ENCODE results near the gene NUP188.

The NUP188 gene, protein sequence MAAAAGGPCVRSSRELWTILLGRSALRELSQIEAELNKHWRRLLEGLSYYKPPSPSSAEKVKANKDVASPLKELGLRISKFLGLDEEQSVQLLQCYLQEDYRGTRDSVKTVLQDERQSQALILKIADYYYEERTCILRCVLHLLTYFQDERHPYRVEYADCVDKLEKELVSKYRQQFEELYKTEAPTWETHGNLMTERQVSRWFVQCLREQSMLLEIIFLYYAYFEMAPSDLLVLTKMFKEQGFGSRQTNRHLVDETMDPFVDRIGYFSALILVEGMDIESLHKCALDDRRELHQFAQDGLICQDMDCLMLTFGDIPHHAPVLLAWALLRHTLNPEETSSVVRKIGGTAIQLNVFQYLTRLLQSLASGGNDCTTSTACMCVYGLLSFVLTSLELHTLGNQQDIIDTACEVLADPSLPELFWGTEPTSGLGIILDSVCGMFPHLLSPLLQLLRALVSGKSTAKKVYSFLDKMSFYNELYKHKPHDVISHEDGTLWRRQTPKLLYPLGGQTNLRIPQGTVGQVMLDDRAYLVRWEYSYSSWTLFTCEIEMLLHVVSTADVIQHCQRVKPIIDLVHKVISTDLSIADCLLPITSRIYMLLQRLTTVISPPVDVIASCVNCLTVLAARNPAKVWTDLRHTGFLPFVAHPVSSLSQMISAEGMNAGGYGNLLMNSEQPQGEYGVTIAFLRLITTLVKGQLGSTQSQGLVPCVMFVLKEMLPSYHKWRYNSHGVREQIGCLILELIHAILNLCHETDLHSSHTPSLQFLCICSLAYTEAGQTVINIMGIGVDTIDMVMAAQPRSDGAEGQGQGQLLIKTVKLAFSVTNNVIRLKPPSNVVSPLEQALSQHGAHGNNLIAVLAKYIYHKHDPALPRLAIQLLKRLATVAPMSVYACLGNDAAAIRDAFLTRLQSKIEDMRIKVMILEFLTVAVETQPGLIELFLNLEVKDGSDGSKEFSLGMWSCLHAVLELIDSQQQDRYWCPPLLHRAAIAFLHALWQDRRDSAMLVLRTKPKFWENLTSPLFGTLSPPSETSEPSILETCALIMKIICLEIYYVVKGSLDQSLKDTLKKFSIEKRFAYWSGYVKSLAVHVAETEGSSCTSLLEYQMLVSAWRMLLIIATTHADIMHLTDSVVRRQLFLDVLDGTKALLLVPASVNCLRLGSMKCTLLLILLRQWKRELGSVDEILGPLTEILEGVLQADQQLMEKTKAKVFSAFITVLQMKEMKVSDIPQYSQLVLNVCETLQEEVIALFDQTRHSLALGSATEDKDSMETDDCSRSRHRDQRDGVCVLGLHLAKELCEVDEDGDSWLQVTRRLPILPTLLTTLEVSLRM (N-terminal part only)
- total RNA-seq, result 91.1 to 212 (median 126) reads per million in 18 experiments

DNA sequence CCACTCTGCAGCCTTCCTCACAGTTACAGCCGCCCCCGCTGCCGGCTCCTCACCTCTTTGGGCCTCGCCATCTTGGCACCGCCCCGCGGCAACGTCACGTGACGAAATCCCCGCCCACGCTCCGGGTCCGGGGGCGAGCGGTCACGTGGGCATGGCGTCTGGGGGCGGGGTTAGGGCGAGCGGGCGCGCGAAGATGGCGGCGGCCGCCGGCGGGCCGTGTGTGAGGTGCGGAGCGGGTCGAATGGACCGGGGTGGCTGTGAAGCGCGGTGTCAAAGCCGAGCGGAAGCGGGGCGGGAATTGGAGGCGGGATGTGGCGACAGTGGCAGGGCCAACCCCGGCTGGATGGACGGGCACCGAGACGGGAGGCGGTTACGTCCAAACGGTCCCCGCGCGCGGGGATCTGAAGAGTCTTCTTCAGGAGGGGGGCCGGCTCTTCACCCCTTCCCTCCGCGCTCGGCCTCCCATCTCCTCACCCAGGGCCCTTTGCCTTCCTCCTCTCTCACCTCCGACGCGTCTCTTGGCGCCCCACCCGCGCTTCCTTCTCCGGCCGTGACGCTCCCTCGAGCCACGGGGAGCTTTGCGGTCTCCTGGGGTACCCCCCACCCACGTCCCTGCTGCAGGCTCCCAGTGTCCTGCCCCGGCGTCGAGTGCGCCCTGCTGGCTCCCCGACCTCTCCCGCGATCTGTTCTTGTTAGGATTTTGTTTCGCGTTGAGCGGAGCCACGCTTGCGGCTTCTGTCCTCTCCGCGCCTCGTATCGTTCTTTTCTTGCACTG lies at the start of gene NUP188, which contains the start of gene DOLK:
NUP188 (plus strand) TSS at position 173 of the 775 bp plus-strand sequence; CDS start at position 194, 21 bp downstream.
DOLK (minus strand) TSS at position 77 of the 775 bp plus-strand sequence. CDS start 300 bp downstream, outside the sequence.
- DNase-seq, result peak; percentile 97

DNA sequence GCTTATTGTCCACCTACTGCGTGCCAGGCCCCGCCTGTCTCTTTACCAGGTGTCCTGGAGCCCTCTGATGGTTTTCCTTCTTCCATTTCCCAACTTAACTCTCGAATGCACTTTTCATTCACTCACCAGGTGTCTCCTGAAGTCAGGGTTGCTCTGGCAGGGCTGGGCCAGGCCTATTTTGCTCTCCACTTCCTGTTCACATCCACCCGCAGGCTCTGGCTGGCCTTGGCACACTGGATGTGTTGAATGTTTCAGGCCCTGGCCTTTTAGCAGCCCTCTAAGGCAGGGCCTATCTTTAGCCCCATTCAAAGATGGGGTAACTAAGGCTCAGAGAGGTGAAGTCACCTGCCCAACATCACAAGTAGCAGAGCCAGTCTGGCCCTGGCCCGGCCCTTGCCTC lies 49.1 kb upstream of the NUP188 start:
- DNase-seq, result no peak

DNA sequence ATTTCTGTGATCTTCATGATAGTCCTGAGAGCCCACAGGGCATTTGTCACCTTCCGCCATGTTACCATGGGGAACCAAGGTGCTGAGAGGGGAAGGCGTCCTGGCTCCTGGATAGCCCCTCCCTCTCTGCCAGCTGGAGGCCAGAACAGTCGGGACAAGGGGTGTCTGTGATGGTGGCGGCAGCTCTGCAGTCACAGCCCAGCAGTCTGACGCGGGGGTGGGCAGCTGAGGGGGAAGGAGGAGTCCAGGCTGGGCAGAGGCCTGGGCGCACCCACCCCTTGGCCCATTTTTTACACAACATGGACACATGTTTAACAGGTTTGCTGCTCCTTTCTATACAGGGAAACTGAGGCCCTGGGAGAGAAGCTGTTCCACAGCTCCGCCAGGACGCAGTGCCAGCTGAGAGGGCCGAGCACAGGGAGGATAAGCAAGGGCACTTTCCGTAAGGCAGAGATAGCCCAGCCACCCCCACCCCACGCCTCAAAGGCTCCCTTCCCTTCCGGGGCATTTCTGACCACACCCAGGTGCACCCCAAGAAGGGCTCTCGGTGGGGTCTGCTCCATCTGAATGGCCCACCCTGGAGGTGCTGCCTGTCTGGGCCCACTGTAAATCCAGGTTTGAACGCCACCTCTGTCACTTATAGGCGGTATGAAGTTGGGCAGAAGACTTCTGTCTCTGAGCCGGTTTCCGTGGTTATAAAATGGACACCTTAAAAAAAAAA lies 48.5 kb upstream of the NUP188 start:
- no peak for DNase-seq

DNA sequence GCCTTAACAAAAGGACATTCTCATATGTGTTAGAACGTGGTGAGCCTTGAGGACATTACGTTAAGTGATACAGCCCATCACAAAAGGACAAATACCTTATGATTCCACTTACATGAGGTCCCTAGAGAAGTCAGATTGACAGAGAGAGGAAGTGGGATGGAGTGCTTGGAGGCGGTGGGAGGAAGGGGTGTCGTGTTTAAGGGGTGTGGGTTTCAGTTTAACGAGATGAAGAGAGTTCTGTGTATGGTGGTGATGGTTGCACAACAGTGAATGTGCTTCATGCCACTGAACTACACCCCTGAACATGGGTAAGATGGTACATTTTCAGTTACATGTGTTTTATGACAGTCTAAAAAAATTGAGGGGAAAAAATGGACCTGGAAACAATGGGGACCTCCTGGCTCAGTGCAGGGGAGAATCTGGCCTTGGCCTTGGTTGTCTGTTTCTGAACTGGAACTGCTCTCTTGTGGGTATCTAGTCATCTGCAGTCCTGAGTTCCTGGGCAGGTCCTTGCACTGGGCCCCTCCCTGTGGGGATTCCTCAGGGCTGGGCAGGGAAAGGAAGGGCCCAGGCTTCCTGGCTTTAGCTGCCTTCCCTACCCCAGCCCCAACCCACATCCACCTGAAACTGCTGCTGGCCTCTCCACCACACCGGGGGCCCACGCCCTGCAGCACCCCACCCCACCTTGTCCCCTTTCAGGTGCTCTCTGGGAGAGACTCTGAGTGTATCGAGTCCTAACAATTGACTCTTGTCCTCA lies 47.8 kb upstream of the NUP188 start:
- peak; percentile 33 to 54 for DNase-seq

DNA sequence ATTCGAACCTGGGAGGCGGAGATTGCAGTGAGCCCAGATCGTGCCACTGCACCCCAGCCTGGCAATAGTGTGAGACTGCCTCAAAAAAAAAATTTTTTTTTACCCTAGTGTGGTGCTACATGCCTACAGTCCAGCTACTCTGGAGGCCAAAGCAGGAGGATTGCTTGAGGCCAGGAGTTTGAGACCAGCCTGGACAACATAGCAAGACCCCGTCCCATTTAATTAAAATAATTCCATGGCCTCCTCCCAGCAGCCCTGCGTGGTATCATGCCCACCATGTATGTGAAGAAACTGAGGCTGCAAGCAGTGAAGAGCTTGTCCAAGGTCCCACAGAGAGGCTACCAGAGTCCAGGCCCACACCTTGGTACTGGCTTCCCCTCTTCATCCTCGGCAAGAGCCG lies 46.1 kb upstream of the NUP188 start:
- no peak for DNase-seq

DNA sequence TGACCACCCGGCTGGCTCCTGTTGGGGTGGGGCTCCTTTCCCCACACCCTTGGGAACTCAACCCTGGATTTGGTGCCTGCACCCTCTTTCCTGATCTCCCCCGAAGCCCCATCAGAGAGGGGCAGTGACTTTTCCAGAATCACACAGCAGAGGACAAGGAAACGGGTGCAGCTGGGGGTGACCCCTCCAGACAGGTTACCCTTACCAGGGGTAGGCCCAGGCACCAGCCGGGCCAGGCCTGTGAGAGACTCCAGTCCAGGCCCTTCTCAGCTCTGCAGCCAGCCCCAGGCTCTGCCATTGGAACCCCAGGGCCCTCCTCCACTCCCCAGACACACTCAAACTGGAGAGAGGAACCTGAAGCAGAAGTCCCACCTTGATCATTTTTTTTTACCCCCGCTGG lies 45.7 kb upstream of the NUP188 start:
- no peak for DNase-seq

DNA sequence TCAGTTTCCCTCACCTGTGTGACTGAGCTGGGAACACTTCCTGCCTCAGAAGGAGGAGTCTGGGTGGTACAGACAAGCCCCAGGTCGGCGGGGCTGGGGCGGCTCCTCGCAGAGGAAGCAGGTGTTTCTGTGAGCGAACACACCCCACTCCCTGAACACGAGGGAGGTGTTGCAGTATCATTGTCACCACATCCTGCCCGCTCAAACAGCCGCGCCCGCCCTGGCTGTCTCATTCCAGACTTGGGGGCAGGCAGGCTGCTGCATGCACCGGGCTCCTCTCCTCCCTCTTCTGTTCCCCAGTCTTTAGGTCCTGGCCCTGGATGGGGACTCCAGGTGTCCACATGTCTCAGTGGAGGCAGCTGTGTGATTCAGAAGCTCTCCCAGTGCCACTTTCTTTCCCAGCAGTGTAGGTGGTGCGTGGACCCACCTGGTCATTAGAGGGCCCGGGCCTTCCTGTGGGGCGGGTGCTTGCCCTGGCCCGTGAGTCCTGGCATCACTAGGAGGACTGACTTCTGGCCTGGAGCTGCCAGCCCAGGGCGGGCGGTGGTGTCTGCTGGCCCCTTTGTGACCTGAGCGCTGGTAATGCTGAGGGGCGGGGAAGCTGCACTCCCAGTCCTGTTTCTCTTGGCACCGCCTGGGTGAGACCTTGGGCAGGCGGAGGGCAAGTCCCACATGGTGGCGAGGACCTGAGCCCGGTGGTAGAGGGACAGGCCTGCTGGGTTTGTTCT lies 45.0 kb upstream of the NUP188 start:
- peak in 1 of 2 donors; percentile 55 for DNase-seq

DNA sequence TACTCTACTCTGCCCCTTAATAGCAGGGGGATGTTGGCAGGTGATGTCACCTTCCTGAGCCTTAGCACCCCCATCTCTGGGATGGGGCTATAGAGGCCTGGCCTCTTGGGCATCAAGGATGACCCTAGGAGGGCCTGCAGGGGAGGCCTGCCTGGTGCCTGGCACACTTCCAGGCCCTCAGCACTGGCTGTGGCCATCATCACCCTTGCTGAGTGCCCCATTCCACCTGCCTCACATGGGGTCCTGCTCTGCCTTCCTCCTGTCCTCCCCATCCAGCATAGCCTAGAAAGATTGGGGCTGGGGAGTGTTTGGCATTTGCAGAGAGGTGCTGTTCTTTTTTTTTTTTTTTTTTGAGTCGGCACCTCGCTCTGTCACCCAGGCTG lies 44.4 kb upstream of the NUP188 start:
- no peak for DNase-seq

DNA sequence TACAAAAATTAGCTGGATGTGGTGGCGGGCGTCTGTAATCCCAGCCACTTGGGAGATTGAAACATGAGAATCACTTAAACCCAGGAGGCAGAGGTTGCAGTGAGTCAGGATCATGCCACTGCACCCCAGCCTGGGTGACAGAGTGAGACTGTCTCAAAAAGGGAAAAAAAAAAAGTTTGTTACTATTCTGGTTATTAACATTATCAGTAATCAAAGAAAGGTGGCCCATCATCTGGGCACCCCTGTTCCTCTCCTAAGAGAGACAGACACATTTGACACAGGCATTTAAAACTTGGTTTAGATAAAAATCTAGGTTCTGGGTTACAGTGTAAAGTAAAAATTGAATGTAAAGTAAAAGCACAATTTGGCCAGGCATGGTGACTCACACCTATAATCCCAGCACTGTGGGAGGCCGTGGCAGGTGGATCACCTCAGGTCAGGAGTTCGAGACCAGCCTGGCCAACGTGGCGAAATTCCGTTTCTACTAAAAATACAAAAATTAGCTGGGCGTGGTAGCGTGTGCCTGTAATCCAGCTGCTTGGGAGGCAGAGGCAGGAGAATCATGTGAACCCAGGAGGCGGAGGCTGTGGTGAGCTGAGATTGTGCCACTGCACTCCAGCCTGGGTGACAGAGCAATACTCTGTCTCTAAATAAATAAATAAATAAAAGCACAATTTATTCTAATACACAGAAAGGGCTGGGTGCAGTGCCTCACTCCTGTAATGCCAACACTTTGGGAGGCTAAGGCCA lies 43.5 kb upstream of the NUP188 start:
- peak; percentile 50 to 74 for DNase-seq

DNA sequence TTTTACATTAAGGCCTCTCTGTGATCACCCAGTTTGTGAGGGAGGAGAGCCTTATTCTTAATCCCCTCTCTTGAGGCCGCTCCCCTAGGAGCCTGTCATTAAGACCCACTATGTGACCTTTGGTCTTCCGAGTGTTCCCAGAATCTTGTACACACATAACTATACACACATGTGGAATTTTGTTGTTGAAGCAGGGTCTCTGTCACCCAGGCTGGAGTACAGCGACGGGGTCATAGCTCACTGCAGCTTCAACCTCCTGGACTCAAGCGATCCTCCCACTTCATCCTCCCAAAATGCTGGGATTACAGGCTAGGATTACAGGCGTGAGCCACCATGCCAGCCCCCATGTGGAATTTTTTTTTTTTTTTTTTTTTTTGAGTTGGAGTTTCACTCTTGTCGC lies 41.5 kb upstream of the NUP188 start:
- no peak for DNase-seq

DNA sequence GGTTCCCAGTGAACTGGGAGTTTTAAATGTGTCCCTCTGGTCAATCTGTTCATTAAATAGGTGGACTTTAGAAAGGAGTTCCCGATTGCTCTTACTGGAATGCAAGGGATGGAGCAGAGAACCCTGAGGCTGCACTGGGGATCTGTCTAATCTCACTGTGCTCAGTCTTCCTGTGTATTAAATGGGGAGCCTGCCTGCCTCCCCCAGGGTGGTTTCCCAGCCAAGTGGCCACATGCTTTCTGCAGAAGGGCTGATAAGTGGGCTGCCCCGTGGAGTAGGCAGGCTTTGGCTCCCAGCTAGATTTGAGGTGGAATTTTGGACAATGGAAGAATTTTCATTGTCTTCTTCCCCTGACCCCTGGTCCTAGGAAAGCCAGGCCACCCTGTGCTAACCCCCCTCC lies 40.8 kb upstream of the NUP188 start:
- no peak for DNase-seq

DNA sequence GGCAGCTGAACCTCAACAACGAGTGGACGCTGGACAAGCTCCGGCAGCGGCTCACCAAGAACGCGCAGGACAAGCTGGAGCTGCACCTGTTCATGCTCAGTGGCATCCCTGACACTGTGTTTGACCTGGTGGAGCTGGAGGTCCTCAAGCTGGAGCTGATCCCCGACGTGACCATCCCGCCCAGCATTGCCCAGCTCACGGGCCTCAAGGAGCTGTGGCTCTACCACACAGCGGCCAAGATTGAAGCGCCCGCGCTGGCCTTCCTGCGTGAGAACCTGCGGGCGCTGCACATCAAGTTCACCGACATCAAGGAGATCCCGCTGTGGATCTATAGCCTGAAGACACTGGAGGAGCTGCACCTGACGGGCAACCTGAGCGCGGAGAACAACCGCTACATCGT lies 39.1 kb upstream of the NUP188 start:
- no peak for DNase-seq

DNA sequence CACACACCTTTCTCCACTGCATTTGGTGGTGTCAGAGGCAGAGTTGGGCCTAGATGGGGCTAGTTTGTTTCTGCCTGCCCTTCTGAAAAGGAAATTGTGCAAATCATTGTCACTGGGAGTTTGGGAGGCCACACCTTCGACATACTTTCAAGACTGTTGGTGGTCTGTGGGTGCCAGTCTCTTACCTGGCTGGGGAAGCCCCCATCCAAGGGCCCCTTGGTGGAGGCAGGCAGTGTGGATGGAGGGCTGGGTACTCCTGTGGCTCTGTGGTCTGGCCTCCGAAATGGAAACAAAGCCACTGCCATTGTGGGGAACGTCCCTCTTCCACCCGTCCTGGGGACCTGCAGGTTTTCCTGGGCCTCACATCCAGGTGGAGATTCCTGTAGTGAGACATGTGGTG lies 37.6 kb upstream of the NUP188 start:
- DNase-seq, result no peak

DNA sequence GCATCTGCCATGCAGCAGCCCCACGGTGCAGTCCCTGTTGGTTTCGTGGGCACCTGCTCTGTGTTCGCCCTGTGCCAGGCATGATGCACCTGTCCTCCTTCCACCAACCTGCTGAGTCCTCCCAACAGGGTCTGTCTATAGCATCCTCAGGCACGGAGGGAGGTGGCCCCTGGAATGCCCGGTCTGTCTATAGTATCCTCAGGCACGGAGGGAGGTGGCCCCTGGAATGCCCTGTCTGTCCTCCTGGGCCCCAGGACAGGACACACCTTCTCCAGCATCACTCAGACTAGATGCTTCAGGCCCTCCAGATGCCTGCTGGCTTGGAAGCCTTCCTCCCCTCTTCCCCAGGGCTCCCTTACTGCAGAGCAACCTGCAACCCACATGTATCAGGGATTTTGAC lies 36.6 kb upstream of the NUP188 start:
- DNase-seq, result no peak

DNA sequence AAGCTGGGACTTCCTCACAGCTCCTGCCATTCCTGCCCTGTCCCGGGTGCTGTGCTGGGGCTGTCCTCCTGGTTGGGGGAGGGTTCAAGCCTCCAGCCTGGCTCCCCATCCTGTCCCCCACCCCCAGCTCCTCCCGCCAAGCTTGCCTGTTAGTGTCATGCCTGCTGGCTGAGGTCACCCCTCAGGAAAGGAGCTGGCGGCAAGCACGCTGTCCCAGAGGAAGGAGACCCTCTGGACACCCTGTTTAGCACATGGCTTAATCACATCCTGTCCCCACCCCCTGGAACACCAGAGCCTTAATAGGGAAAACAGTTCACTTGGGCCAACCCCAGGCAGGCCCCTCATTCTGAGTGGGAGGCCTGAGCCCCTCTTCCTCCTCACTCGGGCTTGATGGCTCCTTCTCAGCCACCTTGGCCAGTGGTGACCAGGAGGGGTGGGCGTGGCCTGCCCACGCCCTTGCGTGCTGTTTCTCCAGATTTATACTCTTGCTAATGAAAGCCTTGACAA lies 35.9 kb upstream of the NUP188 start:
- DNase-seq, result peak in 1 of 2 donors; percentile 23

DNA sequence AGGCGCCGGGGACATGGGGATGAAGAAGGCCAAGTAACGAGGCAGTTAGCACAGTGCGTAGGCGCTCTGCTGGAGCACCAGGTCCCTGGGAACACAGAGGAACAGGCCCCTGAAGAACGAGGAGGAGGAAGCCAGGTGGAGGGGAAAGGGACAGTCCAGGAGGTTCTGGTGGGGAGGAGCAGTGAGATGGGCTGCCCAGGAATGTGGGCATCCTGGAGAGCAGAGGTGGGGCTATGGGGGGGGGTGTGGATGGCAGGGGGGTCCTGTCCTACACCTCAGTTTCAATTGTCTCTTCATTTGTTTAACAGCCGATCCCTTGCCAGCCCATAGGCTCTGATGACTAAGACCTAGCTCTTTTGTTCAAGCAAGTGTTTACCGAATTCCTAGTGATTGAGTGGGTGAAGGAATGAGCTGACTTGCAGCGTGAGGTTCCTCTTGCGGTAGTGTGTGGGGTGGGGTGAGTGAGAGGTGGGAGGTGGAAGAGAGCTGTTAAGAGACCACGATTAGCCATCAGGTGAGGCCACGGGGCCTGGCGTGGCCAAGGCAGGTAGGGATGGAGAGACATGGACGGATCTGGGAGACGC lies 35.1 kb upstream of the NUP188 start:
- DNase-seq, result peak; percentile 54 to 84

DNA sequence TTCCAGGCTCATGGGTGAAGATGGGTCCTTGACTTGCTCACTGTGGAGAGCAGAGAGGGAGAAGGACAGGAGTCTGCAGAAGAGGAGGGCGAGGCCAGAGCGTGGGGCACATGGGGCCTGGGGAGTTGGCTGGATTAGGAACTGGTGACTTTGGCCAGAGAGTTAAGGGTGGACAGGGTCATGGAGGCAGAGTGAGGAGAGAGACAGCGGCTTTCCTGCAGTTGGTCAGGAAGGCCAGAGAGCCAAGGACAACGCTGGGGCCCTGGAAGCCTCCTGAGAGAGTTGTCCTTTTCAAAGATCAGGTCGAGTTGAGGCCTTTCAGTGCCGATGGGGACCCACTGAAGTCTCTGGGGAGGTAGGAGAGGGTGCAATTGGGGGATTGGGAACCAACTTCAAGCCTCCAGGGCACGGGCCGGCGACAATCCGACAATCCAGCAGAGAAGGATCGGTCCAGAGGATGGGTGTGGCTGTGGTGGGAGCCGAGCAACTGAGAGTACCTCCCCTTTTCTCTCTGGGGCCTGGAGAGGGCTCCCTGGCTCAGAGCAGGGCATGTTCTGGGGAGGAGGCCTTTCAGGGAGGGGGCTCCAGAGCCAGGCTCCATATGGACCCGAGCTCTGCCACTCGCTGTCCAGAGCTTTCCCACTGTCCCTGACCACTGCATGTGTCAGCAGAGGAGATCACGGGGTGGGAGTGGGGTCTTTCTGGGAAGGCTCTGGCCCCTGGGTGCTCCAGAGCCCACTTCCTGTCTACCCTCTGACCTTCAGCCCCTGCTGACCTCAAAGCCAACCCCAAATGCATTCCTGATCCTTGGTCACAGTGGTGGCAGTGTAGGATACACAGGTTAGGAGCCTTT lies 34.2 kb upstream of the NUP188 start:
- no peak for DNase-seq

Measured in inflammatory macrophage (primary cell).